Fibroblast of the aortic adventitia (primary cell): ENCODE data around the gene FAM171A2. TPM values are rescaled to one million over a fixed set of nuclear protein-coding genes. Genes with fewer than 3 reads are reported as not detected.
"Not testable (repeated sequence)": the region's sequence is repeated elsewhere in the genome, so short reads cannot be mapped to it uniquely, and the experiment has no call there.

ENCODE experiments used
- DNase-seq: peaks from one replicate; pipeline ENCODE4 v3.0.0-alpha.2; 2010; ENCODE audit warnings: low read depth
- H3K4me3 ChIP-seq: 2 replicates; pipeline ENCODE4 v1.5.1; 2011; ENCODE audit warnings: low read depth, mild to moderate bottlenecking, control low read depth, low read length, moderate library complexity
- CTCF ChIP-seq: IDR thresholded peaks from 2 replicates; pipeline ENCODE4 v1.5.1; 2011; ENCODE audit warnings: mild to moderate bottlenecking, low read length, control low read depth, inconsistent platforms; ENCODE audit not compliant: insufficient read depth
- total RNA-seq: library from RNA; depleted of rRNA; stranded (reverse); fragments of >200 nt; gene quantifications from 2 replicates; pipeline ENCODE4 v1.2.3, GENCODE V29; 2012; ENCODE audit warnings: low replicate concordance

Gene FAM171A2
- total RNA-seq, 1 donor, result 3.1 TPM

GRCh38 chr17:44343510-44344209 lies 20.0 kb downstream of the FAM171A2 start:
- H3K4me3 ChIP-seq, result no peak overlapping the region
- no peak for DNase-seq
- no peak for TF ChIP-seq CTCF

- not testable (repeated sequence) for H3K4me3 ChIP-seq, DNase-seq
These were observed 23.1 kb downstream of the FAM171A2 start for GRCh38 chr17:44340553-44340952.

GRCh38 chr17:44338702-44339101 lies 25.0 kb downstream of the FAM171A2 start:
- no peak for TF ChIP-seq CTCF
- no peak overlapping the region for H3K4me3 ChIP-seq
- DNase-seq, result peak; percentile 31

GRCh38 chr17:44335968-44336367 lies 27.7 kb downstream of the FAM171A2 start:
- DNase-seq, result no peak
- no peak overlapping the region for H3K4me3 ChIP-seq
- TF ChIP-seq CTCF, result no peak

GRCh38 chr17:44335564-44335963 lies 28.1 kb downstream of the FAM171A2 start:
- no peak for DNase-seq
- no peak for TF ChIP-seq CTCF

GRCh38 chr17:44334727-44335126 lies 28.9 kb downstream of the FAM171A2 start:
- no peak for DNase-seq
- TF ChIP-seq CTCF, result no peak

More at GRCh38 chr17:44335564-44335963, 28.1 kb downstream of the FAM171A2 start:
- no peak overlapping the region for H3K4me3 ChIP-seq

GRCh38 chr17:44334315-44334714 lies 29.3 kb downstream of the FAM171A2 start:
- H3K4me3 ChIP-seq, result no peak overlapping the region
- no peak for DNase-seq
- no peak for TF ChIP-seq CTCF

More at GRCh38 chr17:44334727-44335126, 28.9 kb downstream of the FAM171A2 start:
- H3K4me3 ChIP-seq, result no peak overlapping the region
